GM19035 (cell line): ENCODE results near the gene RACGAP1.

Experiments used
- ATAC-seq: cut with Tn5 transposase; IDR thresholded peaks from one replicate; pipeline ENCODE4 v1.9.1; 2021; ENCODE audit not compliant: unreplicated experiment

RACGAP1 gene

DNA sequence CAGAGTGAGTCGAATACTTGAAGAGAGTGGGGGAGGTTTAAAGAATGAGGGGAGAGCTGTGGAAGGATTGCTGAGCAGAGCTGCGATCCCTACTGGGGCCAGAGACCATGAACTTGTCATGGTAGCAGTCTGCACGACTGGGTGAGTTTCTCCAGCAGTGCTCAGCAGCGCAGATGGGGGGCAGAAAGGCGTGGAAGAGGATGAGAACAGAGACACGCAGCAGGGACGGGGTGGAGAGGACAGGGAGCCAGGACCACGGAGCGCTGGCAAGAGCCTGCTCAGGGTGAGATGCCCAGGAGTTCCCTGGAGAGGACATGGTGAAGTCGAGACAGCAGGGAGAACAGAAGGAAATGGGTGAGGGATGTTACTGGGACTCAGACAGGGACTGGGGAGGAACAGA is 54.6 kb downstream of the RACGAP1 start:
- ATAC-seq = no peak

DNA sequence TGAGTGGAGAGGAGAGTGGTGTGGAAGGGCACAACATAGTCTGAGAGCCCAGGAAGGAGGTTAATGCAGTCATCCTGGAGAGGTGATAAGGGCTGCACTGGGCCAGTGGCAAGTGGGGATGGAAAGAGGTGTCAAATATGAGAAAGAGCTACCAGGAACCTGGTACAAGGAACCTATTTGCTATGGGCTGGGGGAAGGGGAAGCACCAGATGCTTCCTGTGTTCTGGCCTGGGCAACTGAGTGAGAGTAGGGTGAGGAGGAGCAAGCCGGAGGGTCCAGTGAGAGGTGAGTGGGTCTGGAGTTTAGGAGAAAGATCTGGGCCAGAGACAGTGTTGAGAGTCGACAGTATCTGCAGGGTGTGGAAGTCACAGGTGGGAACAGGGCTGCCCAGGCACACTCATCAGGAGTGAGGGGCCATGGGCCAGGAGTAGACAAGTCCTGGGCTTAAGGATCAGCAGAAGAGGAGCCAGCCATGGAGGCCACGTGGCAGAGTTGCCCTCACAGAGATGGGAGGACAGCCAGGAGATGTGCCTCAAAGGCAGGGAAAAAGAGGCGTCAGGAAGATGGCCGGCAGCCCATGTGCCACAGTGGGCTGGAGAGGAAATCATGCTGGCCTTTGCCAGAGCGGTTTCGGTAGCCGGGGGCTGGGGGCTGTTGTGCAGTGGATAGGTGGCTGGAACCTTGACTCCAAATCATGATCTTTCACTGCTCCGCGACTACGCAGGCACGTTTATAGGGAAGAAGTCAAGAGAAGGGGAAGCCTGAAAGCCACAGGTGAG is 55.5 kb downstream of the RACGAP1 start:
- ATAC-seq = no peak

GRCh38 chr12:49969027-49969426 is 56.3 kb downstream of the RACGAP1 start:
- no peak for ATAC-seq

GRCh38 chr12:49968471-49968870 is 56.8 kb downstream of the RACGAP1 start:
- ATAC-seq = no peak

DNA sequence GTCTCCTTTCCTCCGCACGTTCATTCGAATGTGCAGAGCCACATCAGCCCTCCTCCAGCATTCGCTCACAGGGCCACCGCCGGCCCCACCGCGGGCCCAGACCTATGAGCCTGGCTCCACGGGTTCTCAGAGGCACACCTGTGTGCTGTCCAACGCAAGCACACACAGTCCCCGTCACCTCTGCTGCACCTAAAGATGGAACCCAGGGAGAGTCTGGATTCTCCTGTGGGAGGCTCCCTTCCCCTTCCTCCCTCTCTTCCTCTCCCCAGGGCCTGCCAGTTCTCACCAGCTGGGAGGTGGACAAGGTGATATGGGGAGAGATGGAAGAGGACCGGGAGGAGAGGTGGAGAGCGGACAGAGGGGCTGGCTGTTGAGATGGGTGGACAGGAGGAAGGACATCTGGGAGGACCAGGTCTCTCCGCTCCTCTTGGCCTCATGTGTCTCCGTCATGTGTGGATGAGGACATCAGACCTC is 57.5 kb downstream of the RACGAP1 start:
- ATAC-seq = no peak

DNA sequence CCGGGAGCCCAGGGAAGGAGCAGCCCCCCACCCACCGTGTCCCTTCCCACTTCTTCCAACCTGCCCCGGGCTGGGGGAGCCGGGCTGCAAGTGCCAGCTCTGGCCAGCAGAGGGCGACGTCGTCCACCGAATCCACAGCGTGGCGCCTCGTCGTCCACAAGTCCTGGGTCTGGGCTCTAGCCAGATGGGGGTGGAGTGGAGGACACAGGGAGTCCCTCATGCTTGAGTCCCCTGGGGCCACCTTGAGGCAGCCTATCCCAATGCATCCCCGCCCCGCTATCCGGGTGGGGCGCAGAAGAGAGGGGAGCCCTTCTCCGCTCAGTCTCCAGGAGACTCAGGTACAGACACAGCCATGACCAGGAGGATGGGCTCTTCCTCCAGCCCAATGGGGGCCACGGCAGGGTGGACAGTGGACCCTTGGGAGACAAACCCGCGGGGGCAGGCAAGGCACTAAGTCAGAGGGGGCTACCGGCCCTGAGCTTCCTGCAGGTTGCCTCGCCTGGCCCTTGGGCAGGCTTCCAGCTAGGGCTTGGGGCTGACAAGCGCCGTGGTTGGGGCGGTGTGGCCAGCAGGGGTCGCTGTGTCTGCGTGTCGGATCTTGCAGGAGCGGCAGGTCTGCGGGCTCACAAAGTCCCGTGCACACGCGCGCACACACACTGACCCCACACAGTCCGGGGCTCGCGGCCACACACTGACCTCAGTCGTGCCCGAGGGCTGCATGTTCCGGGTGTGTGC is 58.1 kb downstream of the RACGAP1 start:
- peak; percentile 77 for ATAC-seq

- ATAC-seq = no peak
These were observed 58.7 kb downstream of the RACGAP1 start for GRCh38 chr12:49966511-49967041.

DNA sequence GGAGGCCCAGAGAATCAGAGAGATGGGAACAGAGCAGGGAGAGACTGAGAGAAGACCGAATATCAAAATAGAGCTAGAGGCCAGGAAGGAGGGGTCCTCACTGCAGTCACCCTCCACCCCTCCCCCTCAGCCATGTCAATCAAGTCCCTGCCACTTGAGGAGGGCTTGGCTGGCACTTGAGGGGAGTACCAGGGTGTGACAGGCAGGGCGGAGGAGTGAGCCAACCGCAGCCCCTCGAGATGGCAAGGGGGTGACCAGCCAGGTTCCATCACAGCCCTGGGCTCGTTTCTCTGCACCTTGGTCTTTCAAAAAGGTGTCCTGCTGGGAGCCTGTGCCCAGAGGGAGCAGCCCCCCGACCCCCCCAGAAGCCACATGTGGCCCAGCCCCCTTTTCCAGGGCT is 59.5 kb downstream of the RACGAP1 start:
- no peak for ATAC-seq

DNA sequence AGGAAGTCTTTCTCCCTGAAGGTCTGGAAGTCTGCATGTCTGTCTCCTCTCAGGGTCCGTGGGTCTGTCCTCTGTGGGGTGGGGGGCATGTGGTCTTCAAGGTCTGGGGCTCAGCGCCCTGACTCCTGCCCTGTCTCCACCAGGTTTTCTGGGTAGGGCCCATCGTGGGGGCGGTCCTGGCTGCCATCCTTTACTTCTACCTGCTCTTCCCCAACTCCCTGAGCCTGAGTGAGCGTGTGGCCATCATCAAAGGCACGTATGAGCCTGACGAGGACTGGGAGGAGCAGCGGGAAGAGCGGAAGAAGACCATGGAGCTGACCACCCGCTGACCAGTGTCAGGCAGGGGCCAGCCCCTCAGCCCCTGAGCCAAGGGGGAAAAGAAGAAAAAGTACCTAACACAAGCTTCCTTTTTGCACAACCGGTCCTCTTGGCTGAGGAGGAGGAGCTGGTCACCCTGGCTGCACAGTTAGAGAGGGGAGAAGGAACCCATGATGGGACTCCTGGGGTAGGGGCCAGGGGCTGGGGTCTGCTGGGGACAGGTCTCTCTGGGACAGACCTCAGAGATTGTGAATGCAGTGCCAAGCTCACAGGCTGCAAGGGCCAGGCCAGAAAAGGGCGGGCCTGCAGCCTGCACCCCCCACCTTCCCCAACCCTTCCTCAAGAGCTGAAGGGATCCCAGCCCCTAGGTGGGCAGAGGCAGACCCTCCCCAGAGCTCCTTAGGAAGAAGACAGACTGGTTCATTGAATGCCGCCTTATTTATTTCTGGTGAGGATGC is 60.3 kb downstream of the RACGAP1 start:
- no peak for ATAC-seq

DNA sequence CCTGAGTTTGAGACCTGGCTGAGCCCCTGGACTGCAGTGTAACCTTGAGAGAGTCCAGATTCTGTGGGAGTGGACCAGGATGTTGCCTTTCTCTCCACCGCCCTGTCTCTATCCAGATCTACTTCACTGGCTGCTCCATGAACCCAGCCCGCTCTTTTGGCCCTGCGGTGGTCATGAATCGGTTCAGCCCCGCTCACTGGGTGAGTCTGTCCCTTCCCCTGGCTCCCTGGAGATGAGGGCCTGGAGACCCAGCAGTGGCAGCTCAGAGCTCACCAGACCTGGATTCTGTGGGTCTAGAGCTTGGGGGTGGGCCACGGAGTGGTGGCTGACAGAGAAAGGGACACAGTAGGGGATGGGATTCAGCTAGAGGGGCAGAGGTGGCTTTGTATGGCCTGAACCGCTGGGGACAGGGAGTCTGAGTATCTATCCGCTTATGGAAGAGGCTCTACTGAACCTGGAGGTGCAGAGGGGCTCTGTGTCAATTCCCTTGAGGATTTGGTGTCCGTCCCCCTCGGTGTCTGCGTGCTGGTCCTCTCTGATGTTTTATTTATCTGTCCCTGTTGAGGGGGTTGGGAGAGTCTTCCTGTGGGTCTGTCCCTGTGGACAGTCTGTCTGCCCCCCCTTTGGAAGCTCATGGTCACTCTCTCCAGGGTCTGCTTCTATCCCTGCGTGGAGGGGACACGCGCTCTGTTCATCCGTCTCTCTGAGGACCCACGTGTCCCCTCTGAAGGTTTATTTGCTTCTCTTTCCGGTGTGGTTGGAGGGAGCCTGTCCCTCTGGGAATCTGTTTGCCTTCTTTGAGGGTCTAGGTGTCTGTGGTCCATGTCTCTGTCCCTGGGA is 61.1 kb downstream of the RACGAP1 start:
- ATAC-seq = no peak

- ATAC-seq = no peak
These were observed 62.2 kb downstream of the RACGAP1 start for GRCh38 chr12:49962861-49963765.

DNA sequence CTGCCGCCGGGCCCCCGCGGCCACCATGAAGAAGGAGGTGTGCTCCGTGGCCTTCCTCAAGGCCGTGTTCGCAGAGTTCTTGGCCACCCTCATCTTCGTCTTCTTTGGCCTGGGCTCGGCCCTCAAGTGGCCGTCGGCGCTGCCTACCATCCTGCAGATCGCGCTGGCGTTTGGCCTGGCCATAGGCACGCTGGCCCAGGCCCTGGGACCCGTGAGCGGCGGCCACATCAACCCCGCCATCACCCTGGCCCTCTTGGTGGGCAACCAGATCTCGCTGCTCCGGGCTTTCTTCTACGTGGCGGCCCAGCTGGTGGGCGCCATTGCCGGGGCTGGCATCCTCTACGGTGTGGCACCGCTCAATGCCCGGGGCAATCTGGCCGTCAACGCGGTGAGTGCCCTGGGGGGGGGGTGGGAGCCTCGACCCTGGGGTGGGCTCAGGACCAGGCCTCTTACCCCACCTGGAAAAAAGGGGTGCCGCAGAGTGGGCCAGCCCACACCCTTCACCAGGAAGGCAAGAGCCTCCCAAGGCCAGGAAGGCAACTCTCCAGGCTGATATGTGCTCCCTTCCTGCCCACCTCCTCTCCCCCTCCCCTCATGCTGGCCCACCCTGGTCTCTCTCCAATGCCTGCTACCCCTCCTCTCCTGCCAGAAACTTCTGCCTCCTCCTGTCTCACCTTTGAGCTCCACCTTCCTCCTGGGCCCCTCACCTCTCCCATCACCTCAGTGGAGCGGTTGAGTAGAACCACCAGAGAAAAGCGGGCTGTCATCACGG is 63.1 kb downstream of the RACGAP1 start:
- ATAC-seq = no peak

DNA sequence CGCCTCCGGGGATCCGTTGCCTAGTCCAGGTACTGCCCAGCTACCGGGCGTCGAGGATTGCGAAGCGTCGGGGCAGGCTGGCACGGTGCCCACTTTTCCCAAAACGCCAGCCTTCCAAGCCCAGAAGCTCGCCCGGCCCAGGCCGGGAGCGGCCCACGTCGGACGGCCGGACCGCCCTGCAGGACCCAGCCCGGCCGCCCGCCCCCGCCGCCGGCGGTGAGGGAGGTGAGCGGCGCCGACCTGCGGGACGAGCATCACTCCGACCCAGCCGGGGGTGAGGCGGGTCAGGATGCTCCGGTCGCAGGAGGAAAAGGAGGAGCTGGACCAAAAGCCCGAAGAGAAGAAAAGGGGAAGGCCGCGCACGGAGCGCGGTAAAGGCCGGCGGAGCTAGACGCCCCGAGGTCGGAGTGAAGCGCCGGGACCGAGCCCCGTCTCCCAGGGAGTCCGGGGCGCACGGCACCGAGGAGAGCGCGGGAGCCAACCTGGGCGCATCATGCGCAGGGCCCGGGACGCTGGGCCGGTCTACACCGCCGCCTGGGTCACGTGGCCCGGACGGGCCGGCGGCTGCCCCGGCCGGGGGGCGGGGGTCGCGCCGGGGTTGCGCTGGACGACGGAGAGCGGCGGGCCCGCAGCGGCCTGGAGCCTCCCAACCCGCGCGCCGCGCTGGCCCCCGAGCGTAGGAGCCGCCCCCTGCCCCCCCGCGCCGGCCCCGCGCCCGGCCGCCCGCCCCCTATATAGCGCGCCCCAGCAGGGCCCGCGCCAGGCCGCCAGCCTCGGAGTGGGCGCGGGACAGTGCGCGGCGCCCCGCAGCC is 64.0 kb downstream of the RACGAP1 start, which contains the start of gene AQP5:
TSS of gene AQP5 (plus strand) at position 762 of the 812 bp plus-strand sequence. CDS start 146 bp downstream, outside the sequence.
- ATAC-seq = no peak

DNA sequence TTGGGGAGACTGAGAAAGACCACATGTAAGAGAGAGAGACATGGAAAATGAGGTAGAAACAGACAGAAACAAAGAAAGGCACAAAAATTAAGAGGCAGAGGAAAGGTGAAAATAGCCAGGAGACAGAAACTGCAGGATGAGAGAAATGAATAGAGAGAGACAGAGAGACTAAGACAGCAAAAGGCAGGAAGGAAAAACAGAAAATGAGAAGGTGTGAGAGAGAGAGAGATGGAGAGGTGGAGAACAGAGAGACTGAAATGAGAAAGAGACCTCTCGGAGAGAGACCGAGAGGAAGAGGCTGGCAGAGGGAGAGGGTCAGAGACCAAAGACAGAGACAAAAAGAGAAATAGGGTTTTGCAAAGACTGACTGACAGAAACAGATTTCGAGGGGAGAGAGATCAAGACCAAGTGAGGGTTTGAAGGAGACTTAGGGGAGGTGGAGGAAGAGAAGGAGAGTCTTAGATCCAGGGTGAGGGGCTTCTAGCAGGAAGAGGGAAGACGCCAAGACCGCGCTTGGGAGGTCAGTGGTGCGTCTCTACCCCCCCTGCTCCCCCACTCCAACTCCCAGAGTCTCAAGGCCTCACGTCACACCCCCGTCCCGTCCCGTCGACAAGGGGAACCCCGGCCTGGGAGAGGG is 64.7 kb downstream of the RACGAP1 start:
- ATAC-seq = no peak

- no peak for ATAC-seq
These were observed 65.4 kb downstream of the RACGAP1 start for GRCh38 chr12:49959685-49960473.

DNA sequence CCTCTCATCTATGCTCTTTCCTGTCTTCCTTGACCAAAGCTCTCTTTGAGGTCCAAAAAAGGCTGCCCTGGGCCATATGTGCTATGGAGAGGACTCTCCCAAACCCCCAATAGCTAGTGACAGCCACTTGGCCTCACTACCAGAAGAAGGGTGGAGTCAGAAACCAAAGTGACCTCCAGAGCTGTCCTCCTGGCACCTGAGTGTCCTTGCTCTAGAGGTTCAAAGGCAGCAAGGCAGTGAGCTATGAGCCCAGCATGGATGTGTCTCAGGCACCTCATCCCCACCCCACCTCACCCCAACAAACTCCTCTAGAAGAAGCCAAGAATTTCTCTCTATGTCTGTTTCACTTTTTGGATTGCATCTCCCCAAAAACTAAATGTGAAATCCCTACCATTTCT is 67.7 kb downstream of the RACGAP1 start:
- ATAC-seq = no peak
